Gastrocnemius medialis (tissue), 4 donors: ENCODE data around the gene HSP90AB1. TPM values are rescaled to one million over a fixed set of nuclear protein-coding genes. Genes with fewer than 3 reads are reported as not detected.

ENCODE experiments used
- ATAC-seq, 2 donors: fragments of 150-250 bp; one replicate each; pipeline ENCODE4 v1.9.1; 2016
- DNase-seq, 2 donors: peaks; one replicate each; pipeline ENCODE4 v3.0.0-alpha.2; 2019
- H3K27ac ChIP-seq, 4 donors: fragments of 200-600 bp; sonication (generic); 1 replicate in 1 of 4; 2 replicates in 3 of 4; pipeline ENCODE4 v1.5.1; 2016 to 2018; ENCODE audit warnings: mild to moderate bottlenecking in 2 of 4, moderate library complexity in 1 of 4
- H3K27me3 ChIP-seq, 3 donors: fragments of 200-600 bp; sonication (generic) in 2 of 3; 1 replicate in 1 of 3; 2 replicates in 2 of 3; pipeline versions ENCODE4 v1.5.1 to v1.6.0; 2016 to 2019; ENCODE audit warnings: mild to moderate bottlenecking in 1 of 3, moderate library complexity in 1 of 3
- H3K36me3 ChIP-seq, 2 donors: fragments of 200-600 bp; sonication (generic) in 1 of 2; one replicate each; pipeline ENCODE4 v1.5.1; 2017 to 2018
- H3K4me1 ChIP-seq, 2 donors: fragments of 200-600 bp; sonication (generic) in 1 of 2; one replicate each; pipeline ENCODE4 v1.5.1; 2016 to 2017; ENCODE audit warnings: mild to moderate bottlenecking in 2 of 2
- H3K4me3 ChIP-seq, 4 donors: fragments of 200-600 bp; sonication (generic) in 3 of 4; 1 replicate in 1 of 4; 2 replicates in 3 of 4; pipeline ENCODE4 v1.5.1; 2016 to 2019; ENCODE audit warnings: mild to moderate bottlenecking in 2 of 4
- H3K9me3 ChIP-seq, 3 donors: fragments of 200-600 bp; sonication (generic) in 2 of 3; 1 replicate in 1 of 3; 2 replicates in 2 of 3; pipeline ENCODE4 v1.5.1; 2016 to 2019
- CTCF ChIP-seq, 5 experiments: fragments of 450-650 bp in 3 of 5; fragments of 200-600 bp in 2 of 5; sonication (generic) in 2 of 5; IDR thresholded peaks in 4 of 5; conservative IDR thresholded peaks in 1 of 5; 1 replicate in 4 of 5; 2 replicates in 1 of 5; pipeline ENCODE4 v1.5.1; 2016 to 2019; ENCODE audit warnings: antibody characterized with exemption in 5 of 5, mild to moderate bottlenecking in 3 of 5, moderate library complexity in 3 of 5
- POLR2A ChIP-seq, 2 donors: fragments of 450-650 bp; IDR thresholded peaks; one replicate each; pipeline ENCODE4 v1.6.1; 2017; ENCODE audit warnings: antibody characterized with exemption in 2 of 2, mild to moderate bottlenecking in 2 of 2, moderate library complexity in 2 of 2
- in situ Hi-C, 4 donors: fragments of 200-750 bp; cut with MboI; loops; one replicate each; pipeline versions ENCODE4 v1.15.0 to v1.8.0; 2017; ENCODE audit warnings: low sequenced_read_pairs in 4 of 4
- intact Hi-C: fragments of 100-400 bp; cut with DNase I; formaldehyde crosslinking; loops from one replicate; pipeline ENCODE4 v1.15.1; 2023; ENCODE audit warnings: low total_unique reads
- total RNA-seq, 4 donors: library from RNA; depleted of rRNA; stranded (reverse); fragments of >200 nt; gene quantifications; one replicate each; pipeline versions ENCODE4 v1.1.0 to v1.2.3, GENCODE V29; 2016

HSP90AB1 gene
- total RNA-seq, 4 donors from 2014 or later = 878 to 1,576 (median 1,106) TPM

GRCh38 chr6:44289726-44290260, 42.9 kb downstream of the HSP90AB1 start:
- peaks cover 13 to 44% (median 22%) of the 10 kb centered on the region in 3 donors for H3K27me3 ChIP-seq
- no peaks in the 10 kb centered on the region for H3K9me3 ChIP-seq
- ATAC-seq (no peak), DNase-seq (no peak)
- intact Hi-C loops (no loop called here), in situ Hi-C loops (no loop called here)
- H3K4me3 ChIP-seq = no peak overlapping the region
- TF ChIP-seq POLR2A (IDR thresholded peaks at IDR 0.05) = no peak
- no peaks in the 10 kb centered on the region for H3K36me3 ChIP-seq
- H3K4me1 ChIP-seq = no peaks in the 10 kb centered on the region
- no peak overlapping the region for H3K27ac ChIP-seq

- DNase-seq = no peak
- TF ChIP-seq CTCF (IDR thresholded peaks at IDR 0.05 in 4 of 5, conservative IDR thresholded peaks at IDR 0.05 in 1 of 5) = no peak
- TF ChIP-seq POLR2A (IDR thresholded peaks at IDR 0.05) = no peak
- peaks cover 8% of the 10 kb centered on the region in 2 donors for H3K4me1 ChIP-seq
Observed at GRCh38 chr6:44291841-44292240, 44.9 kb downstream of the HSP90AB1 start.

GRCh38 chr6:44292661-44293365, 45.9 kb downstream of the HSP90AB1 start:
- ATAC-seq (no peak), DNase-seq (no peak)
- TF ChIP-seq POLR2A (IDR thresholded peaks at IDR 0.05) = no peak
- TF ChIP-seq CTCF (IDR thresholded peaks at IDR 0.05 in 4 of 5, conservative IDR thresholded peaks at IDR 0.05 in 1 of 5) = no peak
- intact Hi-C loops (no loop called here), in situ Hi-C loops (no loop called here)
- no peak overlapping the region for H3K4me3 ChIP-seq
- H3K4me1 ChIP-seq = peaks cover 11 to 15% of the 10 kb centered on the region in 2 donors
- H3K9me3 ChIP-seq = no peaks in the 10 kb centered on the region
- peaks cover 35 to 54% (median 40%) of the 10 kb centered on the region in 3 donors for H3K27me3 ChIP-seq
- H3K36me3 ChIP-seq = no peaks in the 10 kb centered on the region
- no peak overlapping the region for H3K27ac ChIP-seq

More at GRCh38 chr6:44291841-44292240, 44.9 kb downstream of the HSP90AB1 start:
- no peak for ATAC-seq
- H3K27me3 ChIP-seq = peaks cover 30 to 49% (median 30%) of the 10 kb centered on the region in 3 donors
- no peak overlapping the region for H3K27ac ChIP-seq
- H3K36me3 ChIP-seq = no peaks in the 10 kb centered on the region
- in situ Hi-C loops (no loop called here), intact Hi-C loops (no loop called here)
- no peaks in the 10 kb centered on the region for H3K9me3 ChIP-seq
- H3K4me3 ChIP-seq = no peak overlapping the region

GRCh38 chr6:44294832-44295791, 48.2 kb downstream of the HSP90AB1 start:
- Histone ChIP-seq H3K36me3 (no peaks in the 10 kb centered on the region), H3K4me1 (peaks cover 13 to 15% of the 10 kb centered on the region in 2 donors), H3K4me3 (no peak overlapping the region), H3K9me3 (no peaks in the 10 kb centered on the region), H3K27ac (no peak overlapping the region), H3K27me3 (peaks cover 28 to 42% (median 38%) of the 10 kb centered on the region in 3 donors)
- intact Hi-C loops = no loop called here
- peak; percentile 22 to 54 for ATAC-seq
- DNase-seq = no peak
- no peak for TF ChIP-seq POLR2A (IDR thresholded peaks at IDR 0.05)
- TF ChIP-seq CTCF (IDR thresholded peaks at IDR 0.05 in 4 of 5, conservative IDR thresholded peaks at IDR 0.05 in 1 of 5) = no peak
- in situ Hi-C loops = no loop called here
